CD1c-positive myeloid dendritic cell (primary cell): ENCODE measurements around the gene TTC21A.
A peak's percentile ranks its signal among the peaks of the same experiment; 100 is the strongest.

Experiments used
- DNase-seq: peaks from one replicate; pipeline ENCODE4 v3.0.0-alpha.2; 2016; ENCODE audit errors: extremely low spot score

TTC21A gene

DNA sequence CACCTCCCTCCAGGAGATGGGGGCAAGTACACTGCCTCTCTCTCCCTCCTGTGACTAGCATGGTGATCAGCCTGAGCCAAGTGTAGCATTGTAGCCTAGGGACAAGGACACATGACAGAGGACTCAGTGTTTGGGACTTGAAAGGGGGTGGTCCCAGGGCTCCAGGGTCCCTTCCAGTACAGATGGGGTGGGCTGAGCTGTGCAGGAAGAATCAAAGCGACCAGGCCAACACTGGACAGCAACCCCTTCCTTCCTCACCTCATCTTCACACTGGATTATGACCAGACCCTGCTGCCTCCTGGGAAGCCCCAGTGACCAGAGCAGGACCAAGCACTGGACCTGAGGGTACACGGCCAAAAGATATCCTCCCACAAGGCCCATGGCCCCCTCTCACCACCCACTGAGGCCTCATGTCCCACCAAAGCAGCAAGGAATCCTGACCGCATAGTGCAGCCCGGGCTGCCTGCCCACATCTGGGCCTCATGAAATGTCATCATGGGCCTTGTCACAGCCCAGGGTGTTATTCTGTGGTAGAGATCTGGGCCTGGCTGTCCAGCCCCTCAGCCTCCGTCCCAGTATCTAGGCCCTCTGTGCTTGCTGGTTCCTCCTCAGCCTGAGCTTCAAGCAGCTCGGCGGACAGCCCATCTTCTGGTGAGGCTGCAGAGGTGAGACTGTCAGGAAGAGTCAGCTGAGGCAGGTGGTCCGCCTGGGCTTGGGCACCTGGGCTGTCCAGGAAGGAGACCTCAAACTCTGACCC is 9.6 kb upstream of the TTC21A start:
- DNase-seq: no peak

- DNase-seq: no peak
Measured at GRCh38 chr3:39098473-39099000, 8.9 kb upstream of the TTC21A start.

- DNase-seq: no peak
Measured at GRCh38 chr3:39099242-39099641, 8.2 kb upstream of the TTC21A start.

DNA sequence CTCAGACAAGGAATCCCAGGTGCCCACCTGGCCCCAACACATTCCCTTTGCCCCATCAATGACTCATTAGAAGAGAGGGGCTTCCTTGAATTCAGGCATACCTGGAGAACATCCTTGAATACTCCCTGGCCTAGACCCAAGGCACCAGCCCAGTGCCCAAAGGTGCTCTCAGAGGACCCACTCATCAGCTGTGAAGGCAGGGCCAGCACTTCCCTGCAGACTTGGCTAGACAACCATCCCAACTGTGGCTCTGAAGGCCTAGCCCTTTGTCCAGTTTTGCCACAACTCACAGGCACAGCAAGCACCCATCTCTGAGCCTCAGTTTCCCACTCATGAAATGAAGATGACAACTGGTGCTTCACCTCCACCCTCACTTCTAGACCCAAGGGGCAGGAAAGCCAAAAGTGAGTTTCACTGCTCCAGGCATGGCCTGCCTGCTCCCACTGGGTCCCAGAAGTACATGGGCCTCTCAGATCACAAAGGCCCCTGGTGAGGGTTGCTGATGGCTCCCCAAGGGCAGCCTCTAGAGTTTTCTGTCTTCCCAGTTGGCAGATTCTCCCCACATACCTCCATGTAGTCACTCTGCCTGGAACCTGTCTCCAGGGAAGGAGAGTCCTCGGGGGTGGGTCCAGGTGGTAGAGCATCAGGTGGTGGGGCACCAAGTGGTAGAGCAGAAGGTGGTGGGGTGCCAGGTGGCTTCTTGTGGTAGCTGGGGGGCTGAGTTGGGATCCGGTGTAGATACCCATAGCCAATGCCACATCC is 7.6 kb upstream of the TTC21A start:
- DNase-seq: no peak

DNA sequence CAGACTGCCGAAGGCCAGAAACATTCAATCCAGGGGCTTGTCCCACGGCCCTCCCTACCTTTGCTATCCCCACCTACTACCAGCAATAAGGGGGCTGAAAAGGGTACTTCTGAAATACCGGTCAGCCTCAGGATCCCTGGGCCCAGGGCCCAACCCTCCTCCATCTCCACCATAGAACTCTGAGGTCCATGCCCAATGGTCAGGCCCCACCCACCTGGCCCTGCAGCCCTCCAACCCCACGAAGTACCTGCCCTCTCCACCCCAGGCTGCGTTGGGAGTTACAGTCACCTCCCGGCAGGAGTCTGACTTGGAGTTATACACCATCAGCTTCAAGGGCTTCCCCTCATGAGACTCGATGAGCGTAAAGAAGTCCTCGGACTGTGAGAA is 7.0 kb upstream of the TTC21A start:
- no peak for DNase-seq

GRCh38 chr3:39101022-39101689 is 6.3 kb upstream of the TTC21A start:
- peak; percentile 53 for DNase-seq

- DNase-seq: no peak
Measured at GRCh38 chr3:39102504-39103323, 4.8 kb upstream of the TTC21A start.

DNA sequence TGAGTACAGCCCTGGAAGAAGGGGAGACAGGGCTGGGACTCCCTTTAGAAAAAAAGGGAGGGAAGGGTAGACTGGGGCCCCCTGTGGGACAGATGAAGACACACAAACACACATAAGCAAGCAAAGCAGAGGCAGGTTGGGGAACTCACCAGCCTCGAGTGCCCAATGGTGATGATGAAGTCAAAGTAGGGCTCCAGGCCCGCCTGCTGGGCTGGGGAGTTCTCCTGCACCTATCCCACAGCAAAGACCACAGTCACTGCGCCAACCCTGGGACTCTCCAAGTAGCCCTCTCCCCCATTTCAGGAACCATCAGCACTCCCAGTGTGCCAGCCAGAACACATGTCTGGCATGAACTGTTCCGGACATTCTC is 4.2 kb upstream of the TTC21A start:
- no peak for DNase-seq

DNA sequence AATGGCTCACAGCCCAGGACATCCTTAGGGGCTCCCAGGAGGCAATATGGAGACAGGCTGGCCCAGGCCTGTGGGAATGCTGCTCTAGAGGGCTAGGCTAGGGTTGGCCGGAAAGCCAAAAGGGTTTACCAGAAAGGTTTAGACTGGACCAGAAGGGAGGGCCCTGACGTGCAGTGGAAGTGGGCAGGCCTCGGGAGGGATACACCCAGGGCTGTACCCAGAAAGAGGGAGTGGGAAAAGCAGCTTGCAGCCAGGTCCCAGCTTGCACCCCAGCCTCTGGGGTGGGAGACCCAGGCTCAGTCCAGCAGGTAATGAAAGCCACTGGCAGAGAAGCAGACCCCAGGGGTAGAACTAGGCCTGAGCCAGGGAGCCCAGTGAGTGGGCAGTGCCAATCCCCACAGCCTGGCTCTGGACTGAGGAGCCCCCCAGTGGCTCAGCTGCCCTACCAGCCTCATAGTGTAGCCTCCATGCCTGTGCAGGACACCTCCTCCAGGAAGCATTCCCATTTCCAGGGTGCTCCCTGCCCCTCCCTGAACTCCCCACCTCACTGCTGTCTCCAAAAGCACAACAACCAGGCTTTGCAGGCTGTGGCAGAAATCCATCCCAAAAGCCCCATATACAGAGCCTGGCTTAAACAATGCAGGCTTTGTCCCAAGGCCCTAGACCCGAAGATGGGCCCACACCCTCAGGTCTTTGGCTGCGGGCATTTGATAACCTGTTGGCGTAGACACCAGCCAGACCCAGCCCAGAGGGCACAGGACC is 3.5 kb upstream of the TTC21A start:
- DNase-seq: no peak

GRCh38 chr3:39104961-39105686 is 2.4 kb upstream of the TTC21A start:
- DNase-seq: no peak

DNA sequence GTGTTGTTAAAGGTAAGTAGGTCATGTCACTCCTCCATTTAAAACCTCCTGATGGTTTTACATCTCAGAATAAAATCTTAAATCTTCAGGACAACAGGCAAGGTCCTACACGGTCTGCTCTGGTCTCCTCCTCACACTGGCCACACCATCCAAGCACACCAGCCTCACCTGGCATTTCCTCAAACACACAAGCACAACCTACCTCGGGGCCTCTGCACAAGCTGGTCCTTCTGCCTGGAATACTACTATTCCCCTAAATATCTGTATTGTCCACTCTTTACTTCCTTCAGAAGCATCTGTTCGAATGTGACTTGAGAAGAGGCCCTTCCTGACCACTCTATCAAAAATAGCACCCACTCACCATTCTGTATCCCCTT is 1.8 kb upstream of the TTC21A start:
- no peak for DNase-seq

DNA sequence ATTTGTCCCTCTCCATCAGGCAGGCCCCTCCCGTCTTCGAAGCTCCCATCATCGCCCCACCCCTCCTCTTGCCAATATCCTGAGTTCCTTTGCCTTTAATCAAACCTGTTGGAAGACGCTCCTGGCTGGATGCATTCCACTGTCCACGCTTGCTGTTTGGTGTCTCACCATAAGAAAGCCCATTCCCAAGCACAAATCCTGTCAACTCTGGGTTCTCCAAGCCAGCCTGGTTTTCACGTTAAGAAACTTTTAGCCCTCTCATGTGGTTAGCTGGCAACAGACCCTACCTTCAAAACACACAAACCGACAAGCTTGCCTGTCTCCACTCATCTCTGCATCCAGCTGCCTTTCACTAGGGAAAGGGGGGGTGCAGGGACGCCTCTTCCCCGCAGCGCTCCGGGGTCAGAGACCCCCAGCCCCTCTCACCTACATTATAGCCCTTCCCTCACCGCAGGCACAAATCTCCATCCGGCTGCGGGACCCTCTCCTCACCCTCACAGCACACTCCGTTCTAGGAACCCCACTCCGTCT is 1.1 kb upstream of the TTC21A start:
- no peak for DNase-seq

GRCh38 chr3:39106851-39107387 is 561 bp upstream of the TTC21A start:
- DNase-seq: peak; percentile 48

GRCh38 chr3:39108200-39108710 is 775 bp downstream of the TTC21A start:
- DNase-seq: peak; percentile 84

DNA sequence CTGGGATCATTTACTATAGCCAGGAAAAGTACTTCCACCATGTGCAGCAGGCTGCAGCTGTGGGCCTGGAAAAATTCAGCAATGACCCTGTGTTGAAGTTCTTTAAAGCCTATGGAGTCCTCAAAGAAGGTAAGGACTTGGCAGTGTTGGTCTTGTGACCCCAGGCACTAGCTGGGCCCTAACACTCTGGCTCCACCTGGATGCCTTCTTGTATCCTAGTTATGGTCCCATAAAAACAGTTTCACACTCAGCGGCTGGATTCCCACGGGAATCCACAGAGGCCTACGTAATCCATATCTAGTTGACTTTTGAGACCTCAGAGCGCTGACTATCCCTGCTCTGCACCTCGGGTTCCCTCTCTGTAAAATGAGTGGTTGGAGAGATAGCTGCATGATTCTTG is 1.6 kb downstream of the TTC21A start:
- DNase-seq: no peak

- no peak for DNase-seq
Measured at GRCh38 chr3:39110041-39110639, 2.7 kb downstream of the TTC21A start.

DNA sequence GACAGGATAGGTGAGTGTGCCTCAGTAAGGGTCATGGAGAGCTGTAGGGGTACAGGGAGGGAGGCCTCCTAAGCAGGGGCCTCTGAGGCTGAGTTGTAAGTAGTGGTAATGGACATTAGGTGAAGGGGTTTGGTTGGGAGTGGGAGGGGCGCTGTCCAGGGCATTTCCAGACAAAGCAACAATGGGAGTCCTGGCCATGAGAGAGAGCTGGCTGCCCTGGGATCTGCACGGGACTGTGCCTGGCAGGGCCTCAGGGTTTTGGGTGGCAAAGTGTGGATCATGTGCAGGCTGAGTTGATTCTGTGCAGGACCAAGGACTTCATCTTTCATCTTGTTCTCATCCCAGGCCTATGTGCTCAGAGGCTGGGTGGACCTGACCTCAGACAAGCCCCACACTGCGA is 4.6 kb downstream of the TTC21A start:
- no peak for DNase-seq

GRCh38 chr3:39112535-39112934 is 5.1 kb downstream of the TTC21A start:
- no peak for DNase-seq

- DNase-seq: no peak
Measured at GRCh38 chr3:39113291-39113690, 5.8 kb downstream of the TTC21A start.
